GM12875 (cell line): ENCODE data around the gene TNF.

Experiments used
- H3K4me3 ChIP-seq: one replicate; pipeline ENCODE4 v1.5.1; 2011; ENCODE audit warnings: low read depth, low read length, control low read depth
- CTCF ChIP-seq: IDR thresholded peaks from 2 replicates; pipeline ENCODE4 v1.5.1; 2011; ENCODE audit warnings: low read depth, mild to moderate bottlenecking, control low read depth, inconsistent platforms, low read length, moderate library complexity, borderline replicate concordance; ENCODE audit not compliant: insufficient read depth

TNF gene

GRCh38 chr6:31621991-31622390 is 46.6 kb downstream of the TNF start:
- TF ChIP-seq CTCF = no peak
- peak overlapping the region; percentile 69 for H3K4me3 ChIP-seq

GRCh38 chr6:31622684-31623091 is 47.3 kb downstream of the TNF start:
- H3K4me3 ChIP-seq = no peak overlapping the region
- no peak for TF ChIP-seq CTCF

- H3K4me3 ChIP-seq = no peak overlapping the region
- TF ChIP-seq CTCF = no peak
Measured at GRCh38 chr6:31624070-31624469, 48.7 kb downstream of the TNF start.

GRCh38 chr6:31626952-31627351 is 51.6 kb downstream of the TNF start:
- TF ChIP-seq CTCF = no peak

GRCh38 chr6:31627690-31628287 is 52.4 kb downstream of the TNF start:
- no peak overlapping the region for H3K4me3 ChIP-seq
- no peak for TF ChIP-seq CTCF

More at GRCh38 chr6:31626952-31627351, 51.6 kb downstream of the TNF start:
- H3K4me3 ChIP-seq = no peak overlapping the region
